Heart left ventricle (tissue), 16 donors: ENCODE measurements around the gene NUAK2. TPM values are rescaled to one million over a fixed set of nuclear protein-coding genes. Genes with fewer than 3 reads are reported as not detected.

Source experiments
- ATAC-seq, 4 donors: fragments of 200-7000 bp; cut with Tn5 transposase; one replicate each; pipeline ENCODE4 v1.9.1; 2020 to 2022; ENCODE audit warnings: moderate library complexity in 4 of 4, mild to moderate bottlenecking in 3 of 4, moderate number of reproducible peaks in 1 of 4
- DNase-seq, 5 donors: peaks; one replicate each; pipeline ENCODE4 v3.0.0-alpha.2; 2020
- H3K27ac ChIP-seq, 12 donors: fragments of 200-600 bp; sonication (generic) in 4 of 12; one replicate each; pipeline versions ENCODE4 v1.5.0 to v1.8.0; 2016 to 2022; ENCODE audit warnings: mild to moderate bottlenecking in 2 of 12
- H3K27me3 ChIP-seq, 9 donors: fragments of 200-600 bp; sonication (generic) in 2 of 9; one replicate each; pipeline versions ENCODE4 v1.5.1 to v1.8.0; 2016 to 2022; ENCODE audit warnings: mild to moderate bottlenecking in 3 of 9
- H3K36me3 ChIP-seq, 9 donors: fragments of 200-600 bp; sonication (generic) in 2 of 9; one replicate each; pipeline versions ENCODE4 v1.5.0 to v1.8.0; 2018 to 2022; ENCODE audit warnings: mild to moderate bottlenecking in 2 of 9
- H3K4me1 ChIP-seq, 12 donors: fragments of 200-600 bp; sonication (generic) in 4 of 12; one replicate each; pipeline versions ENCODE4 v1.5.0 to v1.8.0; 2016 to 2022; ENCODE audit warnings: mild to moderate bottlenecking in 3 of 12
- H3K4me3 ChIP-seq, 12 donors: fragments of 200-600 bp; sonication (generic) in 4 of 12; one replicate each; pipeline versions ENCODE4 v1.5.0 to v1.8.0; 2017 to 2022; ENCODE audit warnings: mild to moderate bottlenecking in 9 of 12, moderate library complexity in 4 of 12
- H3K9me3 ChIP-seq, 12 donors: fragments of 200-600 bp; sonication (generic) in 4 of 12; one replicate each; pipeline versions ENCODE4 v1.5.0 to v1.8.0; 2016 to 2022; ENCODE audit warnings: mild to moderate bottlenecking in 1 of 12
- POLR2A ChIP-seq, 2 donors: fragments of 450-650 bp; IDR thresholded peaks; one replicate each; pipeline ENCODE4 v1.6.1; 2017; ENCODE audit warnings: antibody characterized with exemption in 2 of 2, mild to moderate bottlenecking in 2 of 2, moderate library complexity in 2 of 2
- WGBS, 4 donors: extraction: QIAGEN DNeasy Blood & Tissue Kit in 2 of 4; methylation state at CpG; one replicate each; pipeline versions ENCODE4 v1.1.5 to v1.1.7; 2013 to 2018; 5-methylcytosine and 5-hydroxymethylcytosine counted together
- intact Hi-C, 10 donors: fragments of 100-400 bp; cut with DNase I; formaldehyde crosslinking; loops; one replicate each; pipeline versions ENCODE4 v1.11.1 to v1.14.2; 2022
- polyA plus RNA-seq, 2 donors: library from polyadenylated mRNA; stranded (reverse); fragments of 200-250 nt; gene quantifications; one replicate each; pipeline ENCODE4 v1.2.3, GENCODE V29; 2013
- total RNA-seq, 9 donors: library from RNA; depleted of rRNA in 2 of 9; stranded (reverse); fragments of >200 nt in 2 of 9; fragmentation: NEBNext Ultra II Directional in 3 of 9; extraction: Animal tissue kit (Norgen Biotek cat#: 25700) in 3 of 9; gene quantifications; one replicate each; pipeline versions ENCODE4 v1.1.0 to v1.2.4, GENCODE V29; 2016 to 2023
- TF ChIP-seq, protein P1 (sequence below), 12 donors: fragments of 200-600 bp; sonication (generic) in 4 of 12; IDR thresholded peaks; one replicate each; pipeline versions ENCODE4 v1.5.0 to v1.8.0; 2018 to 2022; ENCODE audit warnings: antibody characterized with exemption in 12 of 12, mild to moderate bottlenecking in 5 of 12
- donor health status: ischemic (EF 13 %, LVEDD 7.1; RV severe dilation, severe dysfunction).
- donor health status: healthy with polysubstance abuse.
- donor health status: DM: no; HTN: yes; CAD: no.
- donor health status: DM: no; HTN: no; CAD: no.
- donor health status: ischemic (EF 25% LVEDD 6.9; RV normal size, moderate dysfunction).
- donor health status: ischemic (EF 25% LVEDD 5.7; RV mildly dilated, moderate dysfunction).
- donor health status: healthy.
- donor health status: DM: yes; HTN: yes; CAD: no.
- donor health status: ischemic (EF 35%, LVEDD 5.7; RV mildly dilated, moderate dysfunction).
- donor health status: nonischemic (EF 11% LVEDD 7.7; RV severe dilation, severe dysfunction).
- donor health status: DM: yes; HTN: yes; CAD: no.
- donor health status: PGD.
- donor health status: ischemic (EF 29% LVEDD 5.4; RV normal size, mild dysfunction).
- donor health status: nonischemic (EF 23%, LVEDD 6.1; RV moderate dilation, normal function).

The NUAK2 gene
- total and polyA plus RNA-seq, 11 donors = 0.25 to 2.6 (median 0.66) TPM

DNA sequence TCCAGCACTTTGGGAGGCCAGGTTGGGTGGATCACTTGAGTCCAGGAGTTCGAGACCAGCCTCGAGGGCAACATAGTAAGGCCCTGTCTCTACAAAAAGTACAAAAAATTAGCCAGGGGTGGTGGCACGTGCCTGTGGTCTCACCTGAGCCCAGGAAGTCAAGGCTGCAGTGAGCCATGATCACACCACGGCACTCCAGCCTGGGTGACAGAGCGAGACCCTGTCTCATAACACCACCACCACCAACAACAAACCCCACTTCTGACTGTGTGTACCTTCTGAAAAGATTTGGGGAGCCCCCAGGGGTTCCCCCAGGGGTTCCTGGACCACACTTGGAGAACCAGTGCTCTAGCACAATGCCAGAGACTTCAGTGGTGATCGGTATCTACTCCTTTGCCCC, 29.9 kb downstream of the NUAK2 start:
- H3K9me3 ChIP-seq = no peaks in the 10 kb centered on the region
- WGBS, 4 donors = 95 to 98% (median 96%) methylated on average over 5 to 6 of the region's 6 CpGs
- no peak overlapping the region for H3K4me3 ChIP-seq
- peaks cover 0 to 57% (median 16%) of the 10 kb centered on the region in 12 donors for H3K4me1 ChIP-seq
- no peaks in the 10 kb centered on the region for H3K27me3 ChIP-seq
- DNase-seq (no peak), ATAC-seq (no peak)
- TF ChIP-seq, protein P1, sequence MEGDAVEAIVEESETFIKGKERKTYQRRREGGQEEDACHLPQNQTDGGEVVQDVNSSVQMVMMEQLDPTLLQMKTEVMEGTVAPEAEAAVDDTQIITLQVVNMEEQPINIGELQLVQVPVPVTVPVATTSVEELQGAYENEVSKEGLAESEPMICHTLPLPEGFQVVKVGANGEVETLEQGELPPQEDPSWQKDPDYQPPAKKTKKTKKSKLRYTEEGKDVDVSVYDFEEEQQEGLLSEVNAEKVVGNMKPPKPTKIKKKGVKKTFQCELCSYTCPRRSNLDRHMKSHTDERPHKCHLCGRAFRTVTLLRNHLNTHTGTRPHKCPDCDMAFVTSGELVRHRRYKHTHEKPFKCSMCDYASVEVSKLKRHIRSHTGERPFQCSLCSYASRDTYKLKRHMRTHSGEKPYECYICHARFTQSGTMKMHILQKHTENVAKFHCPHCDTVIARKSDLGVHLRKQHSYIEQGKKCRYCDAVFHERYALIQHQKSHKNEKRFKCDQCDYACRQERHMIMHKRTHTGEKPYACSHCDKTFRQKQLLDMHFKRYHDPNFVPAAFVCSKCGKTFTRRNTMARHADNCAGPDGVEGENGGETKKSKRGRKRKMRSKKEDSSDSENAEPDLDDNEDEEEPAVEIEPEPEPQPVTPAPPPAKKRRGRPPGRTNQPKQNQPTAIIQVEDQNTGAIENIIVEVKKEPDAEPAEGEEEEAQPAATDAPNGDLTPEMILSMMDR (IDR thresholded peaks at IDR 0.05) = no peak
- no peak for TF ChIP-seq POLR2A (IDR thresholded peaks at IDR 0.05)
- intact Hi-C loops = no loop called here
- H3K36me3 ChIP-seq = no peaks in the 10 kb centered on the region
- no peak overlapping the region for H3K27ac ChIP-seq

DNA sequence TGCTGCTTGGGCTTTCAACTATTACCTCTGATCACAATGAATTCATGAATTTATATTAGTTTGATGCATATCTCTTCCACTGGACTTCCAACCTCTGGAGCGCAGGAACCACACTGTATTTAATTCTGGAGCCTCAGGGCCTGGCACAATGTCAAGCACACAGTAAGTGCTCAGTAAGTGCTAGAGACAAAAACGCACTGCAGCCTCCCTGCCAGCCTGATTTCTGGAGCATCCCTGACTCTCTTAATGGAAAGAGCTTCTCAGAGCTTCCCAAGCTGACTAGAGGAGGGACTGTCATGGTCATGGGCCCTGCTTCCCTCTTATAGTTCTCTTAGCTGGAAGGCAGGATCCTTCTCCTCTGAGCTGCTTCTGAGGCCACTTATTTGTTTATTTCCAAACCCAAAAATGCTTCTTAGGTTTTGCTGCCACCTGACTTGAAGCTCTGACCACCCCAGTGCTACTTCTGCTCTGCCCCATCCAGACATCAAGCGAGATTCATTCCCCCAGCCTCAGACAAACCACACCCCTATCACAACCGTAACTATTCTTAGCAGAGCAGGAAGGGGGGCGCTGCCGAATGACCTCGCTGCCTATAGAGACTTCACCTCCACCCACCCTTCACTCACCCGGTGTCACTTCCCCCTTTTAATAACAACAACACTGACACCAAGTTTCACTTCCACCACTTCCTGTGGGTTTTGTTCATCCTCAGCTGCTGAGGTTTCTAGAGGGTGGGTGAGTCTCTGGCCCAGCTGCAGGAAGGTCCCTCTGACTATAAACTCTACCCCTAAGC, 33.6 kb downstream of the NUAK2 start:
- H3K9me3 ChIP-seq = no peaks in the 10 kb centered on the region
- H3K36me3 ChIP-seq = no peaks in the 10 kb centered on the region
- H3K4me3 ChIP-seq = no peak overlapping the region
- peak overlapping the region in 3 of 12 donors; percentile 26 to 88 (median 44) for H3K27ac ChIP-seq
- H3K4me1 ChIP-seq = peaks cover 0 to 64% (median 18%) of the 10 kb centered on the region in 12 donors
- H3K27me3 ChIP-seq = no peaks in the 10 kb centered on the region
- ATAC-seq = peak; percentile 10 to 72 (median 48)
- DNase-seq = peak in 4 of 5 donors; percentile 51 to 73 (median 54)
- no peak for TF ChIP-seq POLR2A (IDR thresholded peaks at IDR 0.05)
- TF ChIP-seq, protein P1 (IDR thresholded peaks at IDR 0.05) = no peak
- 37 to 42% (median 39%) methylated on average over 8 of the region's 8 CpGs for WGBS, 4 donors
- intact Hi-C loops = no loop called here

DNA sequence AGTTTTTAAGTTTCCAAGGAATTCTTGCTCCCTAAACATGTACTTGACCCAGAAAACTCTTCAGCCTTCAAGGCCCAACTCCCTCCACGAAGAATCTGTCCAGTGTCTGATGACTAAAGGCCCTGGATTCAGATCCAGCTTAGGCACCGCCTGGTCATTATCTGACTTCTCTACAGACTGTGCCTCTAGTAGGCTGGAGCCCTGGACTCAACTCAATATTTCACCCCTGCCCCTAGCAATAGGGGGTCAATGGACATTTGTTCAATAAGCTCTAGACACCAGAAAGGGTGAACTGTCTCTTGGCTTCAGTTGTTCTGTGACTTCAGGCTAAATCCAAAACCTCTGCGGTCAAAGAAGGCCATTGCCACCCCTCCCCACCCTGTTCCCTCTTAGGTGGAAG, 34.5 kb downstream of the NUAK2 start:
- no peaks in the 10 kb centered on the region for H3K27me3 ChIP-seq
- TF ChIP-seq, protein P1 (IDR thresholded peaks at IDR 0.05) = no peak
- TF ChIP-seq POLR2A (IDR thresholded peaks at IDR 0.05) = no peak
- 90 to 98% (median 97%) methylated on average over 3 of the region's 3 CpGs for WGBS, 4 donors
- ATAC-seq (no peak), DNase-seq (no peak)
- peaks cover 0 to 64% (median 18%) of the 10 kb centered on the region in 12 donors for H3K4me1 ChIP-seq
- intact Hi-C loops = no loop called here
- H3K4me3 ChIP-seq = no peak overlapping the region
- peak overlapping the region in 2 of 12 donors; percentile 17 to 88 for H3K27ac ChIP-seq
- no peaks in the 10 kb centered on the region for H3K9me3 ChIP-seq
- H3K36me3 ChIP-seq = no peaks in the 10 kb centered on the region

DNA sequence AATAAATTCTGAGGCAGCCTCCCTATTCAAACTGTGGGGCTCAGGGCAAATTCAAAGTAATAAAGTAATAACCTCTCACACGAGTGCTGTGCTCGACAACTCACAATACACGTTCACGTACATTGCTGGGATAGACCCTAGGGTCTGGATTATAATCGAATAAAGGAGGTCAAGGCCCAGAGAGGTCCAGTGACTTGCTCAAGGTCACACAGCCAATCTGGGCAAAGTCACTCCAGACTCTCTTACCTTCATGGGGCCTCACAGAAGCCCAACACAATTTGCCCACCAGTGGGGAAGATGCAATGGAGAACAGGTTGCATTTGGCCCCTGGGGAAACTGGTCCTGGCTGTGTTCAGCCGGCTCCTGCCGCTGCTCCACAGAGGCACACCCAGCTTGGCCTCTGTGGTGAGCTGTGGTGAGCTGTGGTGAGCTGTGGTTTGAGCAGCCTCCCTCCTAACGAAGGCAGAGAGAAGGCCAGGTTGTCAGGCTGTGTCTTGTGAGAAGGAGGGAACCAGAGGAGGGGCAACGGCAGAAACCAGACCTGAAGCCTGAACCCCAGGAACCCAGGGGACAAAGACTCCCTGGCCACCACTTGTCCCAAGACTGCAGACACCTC, 35.1 kb downstream of the NUAK2 start:
- no peak for TF ChIP-seq POLR2A (IDR thresholded peaks at IDR 0.05)
- TF ChIP-seq, protein P1 (IDR thresholded peaks at IDR 0.05) = no peak
- intact Hi-C loops = no loop called here
- 90 to 96% (median 94%) methylated on average over 9 of the region's 9 CpGs for WGBS, 4 donors
- peak overlapping the region in 1 of 12 donors; percentile 20 for H3K4me3 ChIP-seq
- no peaks in the 10 kb centered on the region for H3K9me3 ChIP-seq
- peaks cover 0 to 64% (median 18%) of the 10 kb centered on the region in 12 donors for H3K4me1 ChIP-seq
- H3K27me3 ChIP-seq = no peaks in the 10 kb centered on the region
- peak overlapping the region in 3 of 12 donors; percentile 17 to 88 (median 24) for H3K27ac ChIP-seq
- DNase-seq = no peak
- ATAC-seq = no peak
- H3K36me3 ChIP-seq = no peaks in the 10 kb centered on the region
